Thoracic aorta (tissue), 2 donors: ENCODE results near the gene MYO1D. TPM values are rescaled to one million over a fixed set of nuclear protein-coding genes. Genes with fewer than 3 reads are reported as not detected.

Source experiments
- ATAC-seq: fragments of 150-250 bp; one replicate; pipeline ENCODE4 v1.8.0; 2017; ENCODE audit warnings: low read depth; ENCODE audit not compliant: insufficient number of reproducible peaks, low FRiP score
- DNase-seq: peaks from one replicate; pipeline ENCODE4 v3.0.0-alpha.2; 2020; ENCODE audit warnings: low spot score
- H3K27ac ChIP-seq, 2 donors: fragments of 200-600 bp; sonication (generic); 1 replicate in 1 of 2; 2 replicates in 1 of 2; pipeline ENCODE4 v1.5.1; 2016; ENCODE audit warnings: mild to moderate bottlenecking in 2 of 2, moderate library complexity in 2 of 2
- H3K27me3 ChIP-seq: fragments of 200-600 bp; sonication (generic); replicated peaks from 2 replicates; pipeline ENCODE4 v1.6.0; 2016; ENCODE audit warnings: mild to moderate bottlenecking; ENCODE audit not compliant: insufficient read depth
- H3K36me3 ChIP-seq: fragments of 200-600 bp; sonication (generic); one replicate; pipeline ENCODE4 v1.5.1; 2016
- H3K4me1 ChIP-seq, 2 donors: fragments of 200-600 bp; sonication (generic); 1 replicate in 1 of 2; 2 replicates in 1 of 2; pipeline versions ENCODE4 v1.5.1 to v1.6.0; 2016; ENCODE audit warnings: low read depth in 2 of 2, mild to moderate bottlenecking in 1 of 2; ENCODE audit not compliant: control insufficient read depth in 1 of 2
- H3K4me3 ChIP-seq: fragments of 200-600 bp; sonication (generic); 2 replicates; pipeline ENCODE4 v1.5.1; 2016; ENCODE audit warnings: mild to moderate bottlenecking
- H3K9me3 ChIP-seq: fragments of 200-600 bp; sonication (generic); 2 replicates; pipeline ENCODE4 v1.5.1; 2016
- total RNA-seq, 2 donors: library from RNA; depleted of rRNA; stranded (reverse); fragments of >200 nt; gene quantifications; one replicate each; pipeline versions ENCODE4 v1.1.0 to v1.2.3, GENCODE V29; 2016
- TF ChIP-seq, protein P1 (sequence below): fragments of 200-600 bp; sonication (generic); IDR thresholded peaks from one replicate; pipeline ENCODE4 v1.5.1; 2019; ENCODE audit warnings: antibody characterized with exemption

Gene MYO1D
- total RNA-seq, 2 donors from 2014 or later = 257 to 370 TPM

DNA sequence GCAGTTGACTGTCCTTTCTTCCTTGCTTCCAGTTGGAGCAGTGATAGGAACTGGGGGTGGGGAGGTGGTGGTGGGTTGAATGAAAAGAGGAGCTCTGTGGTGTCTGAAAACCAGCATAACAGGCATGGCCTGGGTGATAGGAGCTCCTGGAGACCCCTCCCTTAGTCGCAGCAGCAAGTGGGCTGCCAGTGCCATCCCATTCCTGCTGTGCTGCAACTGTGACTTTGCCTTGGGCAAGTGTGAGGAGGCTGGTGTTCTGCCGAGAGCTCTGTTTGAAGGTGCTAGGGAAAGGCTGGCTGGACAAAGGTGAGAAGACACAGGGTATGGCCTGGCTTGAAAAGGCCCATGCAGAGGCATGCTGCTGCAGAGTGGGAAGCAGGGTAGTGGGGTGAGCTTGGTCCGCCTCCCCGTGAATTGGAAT lies 392.9 kb downstream of the MYO1D start:
- Histone ChIP-seq H3K36me3 (peaks cover 32% of the 10 kb centered on the region), H3K27me3 (no peaks in the 10 kb centered on the region), H3K4me1 (peaks cover 15 to 30% of the 10 kb centered on the region in 2 donors), H3K27ac (peak overlapping the region; percentile 7 to 47), H3K4me3 (no peak overlapping the region), H3K9me3 (no peaks in the 10 kb centered on the region)
- no peak for ATAC-seq
- TF ChIP-seq, protein P1, sequence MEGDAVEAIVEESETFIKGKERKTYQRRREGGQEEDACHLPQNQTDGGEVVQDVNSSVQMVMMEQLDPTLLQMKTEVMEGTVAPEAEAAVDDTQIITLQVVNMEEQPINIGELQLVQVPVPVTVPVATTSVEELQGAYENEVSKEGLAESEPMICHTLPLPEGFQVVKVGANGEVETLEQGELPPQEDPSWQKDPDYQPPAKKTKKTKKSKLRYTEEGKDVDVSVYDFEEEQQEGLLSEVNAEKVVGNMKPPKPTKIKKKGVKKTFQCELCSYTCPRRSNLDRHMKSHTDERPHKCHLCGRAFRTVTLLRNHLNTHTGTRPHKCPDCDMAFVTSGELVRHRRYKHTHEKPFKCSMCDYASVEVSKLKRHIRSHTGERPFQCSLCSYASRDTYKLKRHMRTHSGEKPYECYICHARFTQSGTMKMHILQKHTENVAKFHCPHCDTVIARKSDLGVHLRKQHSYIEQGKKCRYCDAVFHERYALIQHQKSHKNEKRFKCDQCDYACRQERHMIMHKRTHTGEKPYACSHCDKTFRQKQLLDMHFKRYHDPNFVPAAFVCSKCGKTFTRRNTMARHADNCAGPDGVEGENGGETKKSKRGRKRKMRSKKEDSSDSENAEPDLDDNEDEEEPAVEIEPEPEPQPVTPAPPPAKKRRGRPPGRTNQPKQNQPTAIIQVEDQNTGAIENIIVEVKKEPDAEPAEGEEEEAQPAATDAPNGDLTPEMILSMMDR = no peak
- DNase-seq = no peak

DNA sequence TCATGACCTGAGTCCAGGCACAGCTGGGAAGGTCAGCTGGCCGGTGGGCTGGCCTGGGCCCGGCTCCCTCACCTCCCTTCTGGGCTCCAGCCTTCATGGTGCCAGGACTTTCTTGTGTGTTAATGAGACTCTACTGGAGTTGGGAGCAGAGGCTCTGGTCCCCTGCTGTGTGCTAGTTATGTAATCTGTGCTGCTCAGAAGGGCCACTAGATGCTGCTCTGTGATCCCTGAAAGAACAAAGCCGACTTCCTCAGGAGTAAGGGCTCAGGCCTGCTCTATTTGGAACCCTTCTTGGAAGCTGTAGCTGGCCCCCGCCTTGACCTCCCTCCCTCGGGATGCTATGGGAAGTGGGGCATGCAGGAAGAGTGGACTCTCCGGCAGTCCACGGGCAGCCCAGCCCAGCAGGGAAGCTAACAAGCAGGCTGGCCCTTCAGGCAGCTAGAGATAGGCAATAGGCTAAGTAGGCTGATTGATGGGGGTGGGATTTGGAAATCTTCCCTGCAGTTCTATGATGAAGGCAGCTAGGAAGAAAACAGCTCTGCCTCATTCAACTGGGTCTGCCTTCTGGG lies 393.4 kb downstream of the MYO1D start:
- H3K27ac ChIP-seq = peak overlapping the region; percentile 7 to 47
- H3K4me1 ChIP-seq = peaks cover 15 to 30% of the 10 kb centered on the region in 2 donors
- TF ChIP-seq, protein P1 = peak; percentile 72
- H3K27me3 ChIP-seq = no peaks in the 10 kb centered on the region
- no peaks in the 10 kb centered on the region for H3K9me3 ChIP-seq
- H3K36me3 ChIP-seq = peaks cover 37% of the 10 kb centered on the region
- DNase-seq = no peak
- no peak overlapping the region for H3K4me3 ChIP-seq
- peak; percentile 39 for ATAC-seq

DNA sequence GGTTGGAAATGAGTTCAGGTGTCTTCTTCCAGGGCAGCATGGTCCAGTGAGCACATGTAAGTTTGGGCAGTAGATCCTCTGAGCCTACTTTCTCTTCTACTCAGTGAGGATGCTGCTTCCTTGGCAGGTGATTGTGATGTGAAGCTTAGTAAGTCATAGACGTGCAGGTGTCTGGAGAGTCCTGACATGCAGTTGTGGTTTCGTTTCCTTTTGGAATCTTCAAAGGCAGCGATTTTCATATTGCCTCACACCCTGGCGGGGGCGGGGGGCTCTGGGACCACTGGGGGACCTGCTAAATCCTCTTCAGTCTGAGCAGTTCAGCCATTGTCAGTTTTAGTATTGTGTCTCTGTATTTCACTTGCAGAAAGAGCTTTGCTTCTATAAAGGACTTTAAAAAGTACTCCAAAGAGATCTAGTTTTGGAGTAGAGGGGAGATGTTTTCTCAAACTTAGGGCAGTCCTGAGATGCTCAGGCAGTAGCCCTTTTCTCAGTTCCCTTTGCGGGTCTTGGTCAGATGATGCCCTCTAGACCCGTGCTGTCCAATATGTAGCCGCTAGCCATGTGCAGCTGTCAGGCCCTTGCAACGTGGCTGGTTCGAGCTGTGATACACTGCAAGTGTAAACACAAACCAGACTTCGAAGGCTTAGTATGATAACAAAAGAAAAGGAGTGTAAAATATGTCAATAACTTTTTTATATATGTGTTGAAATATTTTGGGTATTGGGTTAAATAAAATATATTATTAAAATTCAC lies 394.2 kb downstream of the MYO1D start:
- Histone ChIP-seq H3K27ac (peak overlapping the region in 1 of 2 donors; percentile 7), H3K4me3 (no peak overlapping the region), H3K36me3 (peaks cover 45% of the 10 kb centered on the region), H3K27me3 (no peaks in the 10 kb centered on the region), H3K4me1 (peaks cover 13 to 28% of the 10 kb centered on the region in 2 donors), H3K9me3 (no peaks in the 10 kb centered on the region)
- no peak for DNase-seq
- TF ChIP-seq, protein P1 = no peak
- ATAC-seq = no peak

DNA sequence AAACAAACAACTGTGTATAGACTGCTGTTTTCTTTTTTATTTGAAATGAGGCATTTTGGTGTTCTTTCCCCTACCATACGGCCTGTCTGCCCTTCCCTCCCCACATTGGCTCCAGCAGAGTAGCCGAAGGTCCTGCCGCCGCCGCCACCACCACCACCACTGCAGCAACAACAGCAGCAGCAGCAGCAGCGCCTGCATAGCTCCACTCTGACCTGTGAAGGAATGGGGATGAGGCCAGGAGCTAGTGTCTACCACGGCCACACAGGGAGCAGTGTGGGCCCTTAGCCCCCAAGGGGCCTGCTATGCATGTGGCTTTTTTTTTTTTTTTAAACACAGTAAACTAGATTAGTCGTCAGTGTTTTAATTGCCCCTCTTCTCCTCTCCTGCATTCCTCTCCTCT lies 395.7 kb downstream of the MYO1D start:
- H3K27ac ChIP-seq = no peak overlapping the region
- DNase-seq (no peak), ATAC-seq (no peak)
- H3K4me3 ChIP-seq = no peak overlapping the region
- peaks cover 57% of the 10 kb centered on the region for H3K36me3 ChIP-seq
- no peaks in the 10 kb centered on the region for H3K9me3 ChIP-seq
- H3K4me1 ChIP-seq = peaks cover 11 to 23% of the 10 kb centered on the region in 2 donors
- H3K27me3 ChIP-seq = no peaks in the 10 kb centered on the region
- TF ChIP-seq, protein P1 = no peak

DNA sequence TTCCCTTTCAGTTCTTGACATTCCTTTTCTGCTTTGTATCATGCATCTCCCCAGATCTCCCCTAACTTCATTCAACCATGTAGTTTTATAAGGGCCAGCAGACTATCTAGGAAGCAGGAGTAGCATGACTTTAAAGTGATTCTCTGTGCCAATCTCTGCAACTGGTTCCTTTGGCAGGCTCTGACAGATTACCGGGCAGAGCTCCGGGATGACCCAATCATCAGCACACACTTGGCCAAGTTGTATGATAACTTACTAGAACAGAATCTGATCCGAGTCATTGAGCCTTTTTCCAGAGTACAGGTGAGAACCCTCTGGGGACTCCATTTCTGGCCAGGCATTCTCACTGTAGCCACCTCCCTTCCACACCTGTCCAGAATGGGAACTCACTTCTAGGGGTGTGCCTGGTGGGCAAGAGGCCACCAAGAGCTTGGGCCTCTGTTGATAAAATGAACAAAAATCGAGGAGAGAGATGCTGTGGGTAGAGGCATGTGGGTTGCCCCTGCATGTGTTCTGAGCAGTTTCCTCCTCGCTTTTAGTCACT lies 397.8 kb downstream of the MYO1D start:
- TF ChIP-seq, protein P1 = no peak
- ATAC-seq (no peak), DNase-seq (no peak)
- Histone ChIP-seq H3K36me3 (peaks cover 78% of the 10 kb centered on the region), H3K9me3 (no peaks in the 10 kb centered on the region), H3K27me3 (no peaks in the 10 kb centered on the region), H3K4me3 (no peak overlapping the region), H3K27ac (no peak overlapping the region), H3K4me1 (peaks cover 5 to 10% of the 10 kb centered on the region in 2 donors)
